Hepatocyte (in vitro differentiated cells): ENCODE data around the gene PLCB4. TPM values are rescaled to one million over a fixed set of nuclear protein-coding genes. Genes with fewer than 3 reads are reported as not detected.

Experiments
- DNase-seq: peaks from one replicate; pipeline ENCODE4 v3.0.0-alpha.2; 2016; ENCODE audit warnings: low spot score
- H2AFZ ChIP-seq: fragments of 200-600 bp; sonication (generic); 2 replicates; pipeline ENCODE4 v1.6.0; 2016; ENCODE audit warnings: antibody characterized with exemption, mild to moderate bottlenecking
- H3K27ac ChIP-seq: fragments of 200-600 bp; sonication (generic); 2 replicates; pipeline ENCODE4 v1.5.1; 2016; ENCODE audit warnings: mild to moderate bottlenecking
- H3K27me3 ChIP-seq: fragments of 200-600 bp; sonication (generic); 2 replicates; pipeline ENCODE4 v1.6.1; 2016
- H3K36me3 ChIP-seq: fragments of 200-600 bp; sonication (generic); replicated peaks from 2 replicates; pipeline ENCODE4 v1.5.1; 2016; ENCODE audit warnings: low read depth; ENCODE audit not compliant: insufficient read depth
- H3K4me1 ChIP-seq: fragments of 200-600 bp; sonication (generic); 2 replicates; pipeline ENCODE4 v1.5.1; 2016; ENCODE audit warnings: mild to moderate bottlenecking, moderate library complexity; ENCODE audit not compliant: insufficient read depth
- H3K4me2 ChIP-seq: fragments of 200-600 bp; sonication (generic); 2 replicates; pipeline ENCODE4 v1.6.0; 2016
- H3K4me3 ChIP-seq: fragments of 200-600 bp; sonication (generic); 2 replicates; pipeline ENCODE4 v1.5.1; 2016; ENCODE audit warnings: mild to moderate bottlenecking
- H3K79me2 ChIP-seq: fragments of 200-600 bp; sonication (generic); 2 replicates; pipeline ENCODE4 v1.6.0; 2017; ENCODE audit warnings: mild to moderate bottlenecking
- H3K9me2 ChIP-seq: fragments of 200-600 bp; sonication (generic); replicated peaks from 2 replicates; pipeline ENCODE4 v1.6.0; 2017; ENCODE audit warnings: mild to moderate bottlenecking; ENCODE audit not compliant: insufficient read depth
- H3K9me3 ChIP-seq: fragments of 200-600 bp; sonication (generic); 2 replicates; pipeline ENCODE4 v1.5.1; 2016; ENCODE audit warnings: low read depth, mild to moderate bottlenecking
- H4K20me1 ChIP-seq: fragments of 200-600 bp; sonication (generic); 2 replicates; pipeline ENCODE4 v1.6.0; 2016; ENCODE audit warnings: mild to moderate bottlenecking; ENCODE audit not compliant: insufficient read depth, poor library complexity, severe bottlenecking
- CTCF ChIP-seq: fragments of 200-600 bp; sonication (generic); IDR thresholded peaks from 2 replicates; pipeline ENCODE4 v1.5.1; 2016; ENCODE audit warnings: antibody characterized with exemption, mild to moderate bottlenecking; ENCODE audit not compliant: poor library complexity
- EZH2 ChIP-seq: fragments of 200-600 bp; sonication (generic); IDR thresholded peaks from 2 replicates; pipeline ENCODE4 v1.6.1; 2016; ENCODE audit warnings: antibody characterized with exemption, mild to moderate bottlenecking, borderline replicate concordance
- EZH2phosphoT487 ChIP-seq: fragments of 200-600 bp; sonication (generic); IDR thresholded peaks from one replicate; pipeline ENCODE4 v1.6.1; 2018; ENCODE audit warnings: antibody characterized with exemption, mild to moderate bottlenecking, low read depth, moderate library complexity; ENCODE audit not compliant: unreplicated experiment, severe bottlenecking
- WGBS: methylation state at CpG from one replicate; pipeline ENCODE4 v1.1.6; 2016; ENCODE audit warnings: low lambda C conversion rate; ENCODE audit errors: missing lambda C conversion rate; 5-methylcytosine and 5-hydroxymethylcytosine counted together
- polyA plus RNA-seq: library from polyadenylated mRNA; unstranded; fragments of >200 nt; fragmentation: Nextera tagmentation; extraction: Ambion mirVana; gene quantifications from 2 replicates; pipeline ENCODE4 v1.2.1, GENCODE V29; 2016
- total RNA-seq: library from RNA; depleted of rRNA; stranded (reverse); fragments of >200 nt; gene quantifications from 2 replicates; pipeline ENCODE4 v1.2.3, GENCODE V29; 2014

Gene PLCB4
- total and polyA plus RNA-seq, 2 experiments from 2014 or later, result 6.4 to 15.0 TPM

GRCh38 chr20:9032758-9033157 lies 36.1 kb upstream of the PLCB4 start:
- H3K9me2 ChIP-seq, result no peaks in the 10 kb centered on the region
- WGBS, result 97% methylated on average over 4 of the region's 4 CpGs
- no peak overlapping the region for H3K4me3 ChIP-seq
- H3K4me2 ChIP-seq, result no peak overlapping the region
- H3K9me3 ChIP-seq, result no peaks in the 10 kb centered on the region
- TF ChIP-seq EZH2phosphoT487 (no peak), CTCF (no peak), EZH2 (no peak)
- H2AFZ ChIP-seq, result no peak overlapping the region
- no peak overlapping the region for H3K27ac ChIP-seq
- no peaks in the 10 kb centered on the region for H3K36me3 ChIP-seq
- no peaks in the 10 kb centered on the region for H4K20me1 ChIP-seq
- DNase-seq, result no peak
- H3K79me2 ChIP-seq, result no peaks in the 10 kb centered on the region
- no peaks in the 10 kb centered on the region for H3K4me1 ChIP-seq
- H3K27me3 ChIP-seq, result no peaks in the 10 kb centered on the region

- 61% methylated on average over 3 of the region's 3 CpGs for WGBS
These were observed 33.8 kb upstream of the PLCB4 start for GRCh38 chr20:9035126-9035525.

GRCh38 chr20:9036593-9036992 lies 32.3 kb upstream of the PLCB4 start:
- H3K9me3 ChIP-seq, result no peaks in the 10 kb centered on the region
- H3K27ac ChIP-seq, result no peak overlapping the region

More at GRCh38 chr20:9035126-9035525, 33.8 kb upstream of the PLCB4 start:
- Histone ChIP-seq H3K36me3 (no peaks in the 10 kb centered on the region), H3K9me2 (no peaks in the 10 kb centered on the region), H3K27me3 (no peaks in the 10 kb centered on the region), H4K20me1 (no peaks in the 10 kb centered on the region), H3K4me1 (no peaks in the 10 kb centered on the region), H3K79me2 (no peaks in the 10 kb centered on the region), H3K9me3 (no peaks in the 10 kb centered on the region), H2AFZ (no peak overlapping the region), H3K4me2 (no peak overlapping the region), H3K27ac (no peak overlapping the region), H3K4me3 (no peak overlapping the region)
- TF ChIP-seq CTCF, result no peak
- TF ChIP-seq EZH2phosphoT487, result no peak
- TF ChIP-seq EZH2, result no peak
- DNase-seq, result peak; percentile 10

GRCh38 chr20:9038791-9039535 lies 29.9 kb upstream of the PLCB4 start:
- TF ChIP-seq EZH2 (no peak), CTCF (no peak), EZH2phosphoT487 (no peak)
- DNase-seq, result no peak
- H2AFZ ChIP-seq, result no peak overlapping the region
- no peaks in the 10 kb centered on the region for H3K36me3 ChIP-seq
- no peak overlapping the region for H3K27ac ChIP-seq
- no peaks in the 10 kb centered on the region for H3K9me3 ChIP-seq
- 82% methylated on average over 6 of the region's 6 CpGs for WGBS
- no peaks in the 10 kb centered on the region for H3K9me2 ChIP-seq
- no peaks in the 10 kb centered on the region for H4K20me1 ChIP-seq
- no peaks in the 10 kb centered on the region for H3K79me2 ChIP-seq
- H3K4me1 ChIP-seq, result no peaks in the 10 kb centered on the region
- no peak overlapping the region for H3K4me3 ChIP-seq
- H3K4me2 ChIP-seq, result no peak overlapping the region
- H3K27me3 ChIP-seq, result no peaks in the 10 kb centered on the region

More at GRCh38 chr20:9036593-9036992, 32.3 kb upstream of the PLCB4 start:
- Histone ChIP-seq H3K79me2 (no peaks in the 10 kb centered on the region), H3K4me3 (no peak overlapping the region), H3K36me3 (no peaks in the 10 kb centered on the region), H3K9me2 (no peaks in the 10 kb centered on the region), H3K27me3 (no peaks in the 10 kb centered on the region), H3K4me1 (no peaks in the 10 kb centered on the region), H3K4me2 (no peak overlapping the region), H4K20me1 (no peaks in the 10 kb centered on the region), H2AFZ (no peak overlapping the region)
- 93% methylated on average over 1 of the region's 1 CpG for WGBS
- TF ChIP-seq EZH2phosphoT487 (no peak), EZH2 (no peak)
- DNase-seq, result no peak
